Measurements from ENCODE around the gene CYTH1.

Gene CYTH1

GRCh38 chr17:78707016-78707415, 75.1 kb downstream of the CYTH1 start:
- DNase-seq (ENCODE audit: low spot score) (no peak), ATAC-seq (ENCODE audit: low read depth) (peak; percentile 50)
- no peaks in the 10 kb centered on the region for H3K9me3 ChIP-seq (ENCODE audit: severe bottlenecking)
- H3K27me3 ChIP-seq (ENCODE audit: insufficient read depth, poor library complexity, severe bottlenecking), result no peaks in the 10 kb centered on the region
- peaks cover 57% of the 10 kb centered on the region for H3K36me3 ChIP-seq (ENCODE audit: low read depth)
- H3K4me1 ChIP-seq (ENCODE audit: insufficient read depth, poor library complexity, severe bottlenecking), result peaks cover 40% of the 10 kb centered on the region
- no peak overlapping the region for H3K4me3 ChIP-seq (ENCODE audit: severe bottlenecking)
- no peak for TF ChIP-seq CTCF (IDR thresholded peaks at IDR 0.05; ENCODE audit: poor library complexity, severe bottlenecking)
- H3K27ac ChIP-seq (ENCODE audit: poor library complexity, severe bottlenecking), result peak overlapping the region; percentile 92

GRCh38 chr17:78706271-78706915, 75.7 kb downstream of the CYTH1 start:
- Histone ChIP-seq H3K27me3 (ENCODE audit: insufficient read depth, poor library complexity, severe bottlenecking) (no peaks in the 10 kb centered on the region), H3K9me3 (ENCODE audit: severe bottlenecking) (no peaks in the 10 kb centered on the region), H3K27ac (ENCODE audit: poor library complexity, severe bottlenecking) (peak overlapping the region; percentile 92), H3K4me3 (ENCODE audit: severe bottlenecking) (no peak overlapping the region), H3K4me1 (ENCODE audit: insufficient read depth, poor library complexity, severe bottlenecking) (peaks cover 40% of the 10 kb centered on the region), H3K36me3 (ENCODE audit: low read depth) (peaks cover 63% of the 10 kb centered on the region)
- no peak for TF ChIP-seq CTCF (IDR thresholded peaks at IDR 0.05; ENCODE audit: poor library complexity, severe bottlenecking)
- DNase-seq (ENCODE audit: low spot score) (peak; percentile 86), ATAC-seq (ENCODE audit: low read depth) (peak; percentile 88)

- peaks cover 40% of the 10 kb centered on the region for H3K4me1 ChIP-seq (ENCODE audit: insufficient read depth, poor library complexity, severe bottlenecking)
- H3K27me3 ChIP-seq (ENCODE audit: insufficient read depth, poor library complexity, severe bottlenecking), result no peaks in the 10 kb centered on the region
- TF ChIP-seq CTCF (IDR thresholded peaks at IDR 0.05; ENCODE audit: poor library complexity, severe bottlenecking), result no peak
- ATAC-seq (ENCODE audit: low read depth) (no peak), DNase-seq (ENCODE audit: low spot score) (no peak)
- H3K9me3 ChIP-seq (ENCODE audit: severe bottlenecking), result no peaks in the 10 kb centered on the region
- H3K27ac ChIP-seq (ENCODE audit: poor library complexity, severe bottlenecking), result peak overlapping the region; percentile 92
- no peak overlapping the region for H3K4me3 ChIP-seq (ENCODE audit: severe bottlenecking)
- H3K36me3 ChIP-seq (ENCODE audit: low read depth), result peaks cover 75% of the 10 kb centered on the region
These were observed 77.0 kb downstream of the CYTH1 start for GRCh38 chr17:78705071-78705470.

GRCh38 chr17:78704594-78704993, 77.5 kb downstream of the CYTH1 start:
- Histone ChIP-seq H3K4me3 (ENCODE audit: severe bottlenecking) (no peak overlapping the region), H3K27ac (ENCODE audit: poor library complexity, severe bottlenecking) (peak overlapping the region; percentile 92), H3K9me3 (ENCODE audit: severe bottlenecking) (no peaks in the 10 kb centered on the region), H3K4me1 (ENCODE audit: insufficient read depth, poor library complexity, severe bottlenecking) (peaks cover 40% of the 10 kb centered on the region), H3K27me3 (ENCODE audit: insufficient read depth, poor library complexity, severe bottlenecking) (no peaks in the 10 kb centered on the region), H3K36me3 (ENCODE audit: low read depth) (peaks cover 80% of the 10 kb centered on the region)
- TF ChIP-seq CTCF (IDR thresholded peaks at IDR 0.05; ENCODE audit: poor library complexity, severe bottlenecking), result no peak
- no peak for ATAC-seq (ENCODE audit: low read depth)
- no peak for DNase-seq (ENCODE audit: low spot score)

DNA sequence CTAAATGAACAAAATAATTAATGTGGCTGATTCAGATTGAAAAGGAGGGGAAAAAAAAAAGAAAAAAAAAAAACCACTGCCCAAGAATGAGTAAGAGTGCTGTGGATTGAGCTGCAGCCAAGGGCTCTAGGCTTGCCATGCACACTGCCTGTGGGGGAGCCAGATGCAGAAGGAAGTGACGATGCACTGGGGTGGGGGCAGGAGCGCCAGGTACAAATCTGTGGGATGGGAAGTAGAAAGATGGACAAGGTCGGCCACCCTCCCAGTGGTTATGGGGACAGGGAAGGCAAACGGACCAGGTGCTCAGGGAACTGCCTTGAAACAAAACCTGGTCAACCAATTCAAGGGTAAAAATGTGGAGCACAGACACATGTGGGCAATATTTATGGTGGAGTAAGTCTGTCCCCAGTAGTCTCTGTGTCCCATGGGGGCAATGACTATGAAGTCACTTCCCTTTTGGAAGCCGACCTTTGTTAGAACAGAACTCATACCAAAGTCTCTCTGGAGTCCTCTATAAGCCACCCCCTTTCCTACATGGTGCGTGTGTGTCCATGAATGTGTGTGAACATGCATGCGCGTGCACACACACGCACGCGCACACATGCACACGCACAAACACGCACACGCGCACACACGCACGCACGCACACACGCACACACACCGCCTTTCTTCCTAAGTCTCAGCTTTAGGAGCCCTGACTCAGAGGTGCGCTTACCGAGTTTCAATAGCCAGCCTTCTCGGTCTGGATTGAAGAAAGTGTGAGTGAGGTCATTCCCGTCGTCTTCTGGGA, 84.3 kb downstream of the CYTH1 start:
- DNase-seq (ENCODE audit: low spot score) (no peak), ATAC-seq (ENCODE audit: low read depth) (no peak)
- no peak overlapping the region for H3K27ac ChIP-seq (ENCODE audit: poor library complexity, severe bottlenecking)
- H3K4me1 ChIP-seq (ENCODE audit: insufficient read depth, poor library complexity, severe bottlenecking), result no peaks in the 10 kb centered on the region
- no peaks in the 10 kb centered on the region for H3K9me3 ChIP-seq (ENCODE audit: severe bottlenecking)
- H3K36me3 ChIP-seq (ENCODE audit: low read depth), result peaks cover 89% of the 10 kb centered on the region
- no peak for TF ChIP-seq CTCF (IDR thresholded peaks at IDR 0.05; ENCODE audit: poor library complexity, severe bottlenecking)
- H3K27me3 ChIP-seq (ENCODE audit: insufficient read depth, poor library complexity, severe bottlenecking), result no peaks in the 10 kb centered on the region
- H3K4me3 ChIP-seq (ENCODE audit: severe bottlenecking), result no peak overlapping the region

All from RWPE2 (cell line).